HepG2 (cell line): ENCODE data around the gene SUMO4. TPM values are rescaled to one million over a fixed set of nuclear protein-coding genes. Genes with fewer than 3 reads are reported as not detected.
A peak's percentile ranks its signal among the peaks of the same experiment; 100 is the strongest.

Source experiments
- ATAC-seq: fragments of 200-7000 bp; cut with Tn5 transposase; 3 replicates; pipeline ENCODE4 v1.9.1; 2020; ENCODE audit warnings: mild to moderate bottlenecking, moderate library complexity
- BruUV-seq: library from RNA; stranded (reverse); fragments of 400-500 nt; replicated peaks from 2 replicates; lab custom pipeline; 2021; lab: Mats Ljungman, UMichigan
- CTCF ChIA-PET: fragments of 300-600 bp; formaldehyde crosslinking; extraction: SDS; loops from one replicate; lab custom pipeline; 2021; ENCODE audit warnings: low total read pairs, inconsistent platforms, low intra/inter-chr PET ratio; lab: Yijun Ruan, JAX
- POLR2A ChIA-PET: fragments of 350-600 bp; sonication (Branson Sonifier 250); formaldehyde crosslinking; loops from one replicate; lab custom pipeline; 2020; ENCODE audit warnings: antibody characterized with exemption, inconsistent platforms; lab: Yijun Ruan, JAX
- DNase-seq: peaks from one replicate; pipeline ENCODE4 v3.0.0-alpha.2; 2015; ENCODE audit warnings: low spot score
- FAIRE-seq: peaks from 3 replicates; lab custom pipeline; 2011; peaks lifted over from hg19 to GRCh38; lab: Jason Lieb, UNC
- H2AFZ ChIP-seq: one replicate; pipeline ENCODE4 v1.6.1; 2011; ENCODE audit warnings: low read length, inconsistent platforms
- H3K27ac ChIP-seq: fragments of 300-600 bp; 3 replicates; pipeline ENCODE4 v1.8.0; 2011; ENCODE audit warnings: mixed run types, mild to moderate bottlenecking, mixed read lengths, low read length, inconsistent platforms; ENCODE audit not compliant: insufficient read depth; ENCODE audit errors: extremely low read length
- H3K27me3 ChIP-seq, 2 experiments: fragments of 200-600 bp in 1 of 2; 2 replicates in 1 of 2; 3 replicates in 1 of 2; pipeline versions ENCODE4 v1.6.0 to v1.8.0; 2011; ENCODE audit warnings: low read length in 2 of 2, mild to moderate bottlenecking in 2 of 2, moderate library complexity in 2 of 2, inconsistent platforms in 1 of 2; ENCODE audit not compliant: insufficient read depth in 2 of 2, control insufficient read depth in 1 of 2
- H3K36me3 ChIP-seq, 2 experiments: fragments of 200-600 bp in 1 of 2; replicated peaks in 1 of 2; 2 replicates in 1 of 2; 3 replicates in 1 of 2; pipeline versions ENCODE4 v1.5.1 to v1.8.0; 2011; ENCODE audit warnings: low read length in 2 of 2, inconsistent platforms in 1 of 2; ENCODE audit not compliant: insufficient read depth in 2 of 2, control insufficient read depth in 1 of 2
- H3K4me1 ChIP-seq: 2 replicates; pipeline ENCODE4 v1.5.1; 2012; ENCODE audit warnings: low read length, inconsistent platforms; ENCODE audit not compliant: insufficient read depth
- H3K4me2 ChIP-seq: 2 replicates; pipeline ENCODE4 v1.6.0; 2011; ENCODE audit warnings: low read depth, low read length, inconsistent platforms
- H3K4me3 ChIP-seq, 3 experiments: fragments of 200-600 bp in 1 of 3; sonication (generic), shearing (Covaris generic) in 1 of 3; replicated peaks in 1 of 3; 2 replicates each; pipeline ENCODE4 v1.5.1; 2011 to 2016; ENCODE audit warnings: low read length in 3 of 3, inconsistent platforms in 2 of 3, low read depth in 2 of 3, mild to moderate bottlenecking in 2 of 3, control low read depth in 1 of 3, mixed read lengths in 1 of 3; ENCODE audit not compliant: insufficient read depth in 1 of 3
- H3K79me2 ChIP-seq: one replicate; pipeline ENCODE4 v1.6.1; 2011; ENCODE audit warnings: low read length, inconsistent platforms; ENCODE audit not compliant: insufficient read depth
- H3K9ac ChIP-seq: 2 replicates; pipeline ENCODE4 v1.6.0; 2011; ENCODE audit warnings: mild to moderate bottlenecking, low read depth, low read length, inconsistent platforms; ENCODE audit not compliant: insufficient read depth
- H3K9me3 ChIP-seq: 2 replicates; pipeline ENCODE4 v1.5.1; 2012; ENCODE audit warnings: mild to moderate bottlenecking, low read length
- H4K20me1 ChIP-seq: 2 replicates; pipeline ENCODE4 v1.6.0; 2011; ENCODE audit warnings: inconsistent platforms, mild to moderate bottlenecking, low read length, moderate library complexity; ENCODE audit not compliant: insufficient read depth
- ETS1 ChIP-seq: sonication (generic); formaldehyde crosslinking; IDR thresholded peaks from 2 replicates; pipeline ENCODE4 v1.4.0; 2020; ENCODE audit warnings: missing genetic modification reagents
- MBNL3 ChIP-seq: fragments of 250-450 bp; sonication (Bioruptor Pico); conservative IDR thresholded peaks from 2 replicates; pipeline ENCODE4 v1.8.0; 2022; ENCODE audit warnings: mild to moderate bottlenecking, inconsistent platforms
- MEIS2 ChIP-seq: sonication (generic); formaldehyde crosslinking; IDR thresholded peaks from 2 replicates; pipeline ENCODE4 v1.9.0; 2021; ENCODE audit warnings: mild to moderate bottlenecking, missing genetic modification reagents
- MIER2 ChIP-seq: IDR thresholded peaks from 2 replicates; pipeline ENCODE4 v1.6.1; 2016; ENCODE audit warnings: missing biosample characterization, missing genetic modification reagents
- MTF1 ChIP-seq: sonication (generic); formaldehyde crosslinking; IDR thresholded peaks from 2 replicates; pipeline ENCODE4 v1.5.0; 2020; ENCODE audit warnings: missing genetic modification reagents
- NCOA5 ChIP-seq: sonication (generic); formaldehyde crosslinking; IDR thresholded peaks from 2 replicates; pipeline ENCODE4 v1.4.0; 2020; ENCODE audit warnings: missing genetic modification reagents
- RFX3 ChIP-seq: IDR thresholded peaks from 2 replicates; pipeline ENCODE4 v1.6.1; 2016; ENCODE audit warnings: missing biosample characterization, missing genetic modification reagents
- SALL1 ChIP-seq: sonication (generic); formaldehyde crosslinking; IDR thresholded peaks from 2 replicates; pipeline ENCODE4 v1.8.0; 2022; ENCODE audit warnings: mild to moderate bottlenecking, missing genetic modification reagents
- SP2 ChIP-seq: sonication (generic); formaldehyde crosslinking; IDR thresholded peaks from 2 replicates; pipeline ENCODE4 v1.5.1; 2020; ENCODE audit warnings: mild to moderate bottlenecking, missing genetic modification reagents
- ZBTB38 ChIP-seq: sonication (generic); formaldehyde crosslinking; IDR thresholded peaks from 2 replicates; pipeline ENCODE4 v1.5.1; 2020; ENCODE audit warnings: mild to moderate bottlenecking, missing genetic modification reagents
- ZEB1 ChIP-seq: IDR thresholded peaks from 2 replicates; pipeline ENCODE4 v1.6.1; 2012; ENCODE audit warnings: mild to moderate bottlenecking, low read depth, inconsistent platforms; ENCODE audit not compliant: insufficient replicate concordance
- ZNF12 ChIP-seq: sonication (generic); formaldehyde crosslinking; IDR thresholded peaks from 2 replicates; pipeline ENCODE4 v1.5.0; 2020; ENCODE audit warnings: missing genetic modification reagents
- ZNF264 ChIP-seq: sonication (generic); formaldehyde crosslinking; IDR thresholded peaks from 2 replicates; pipeline ENCODE4 v1.4.0; 2020; ENCODE audit warnings: missing genetic modification reagents
- ZNF280B ChIP-seq: sonication (generic); formaldehyde crosslinking; IDR thresholded peaks from 2 replicates; pipeline ENCODE4 v1.5.0; 2020; ENCODE audit warnings: missing genetic modification reagents, mild to moderate bottlenecking, borderline replicate concordance
- ZSCAN21 ChIP-seq: sonication (generic); formaldehyde crosslinking; IDR thresholded peaks from 2 replicates; pipeline ENCODE4 v1.8.0; 2022; ENCODE audit warnings: mild to moderate bottlenecking, missing genetic modification reagents, moderate library complexity, borderline replicate concordance
- WGBS: methylation state at CpG from one replicate; pipeline ENCODE4 v1.1.6; 2017; ENCODE audit warnings: low lambda C conversion rate; 5-methylcytosine and 5-hydroxymethylcytosine counted together
- in situ Hi-C: cut with HindIII; loops from 2 replicates; pipeline ENCODE4 v1.10.0; 2017; ENCODE audit warnings: low pct_unique_long_range_greater_than_20kb; ENCODE audit not compliant: extremely low pct_ligation_motif_present
- intact Hi-C: fragments of 100-400 bp; cut with micrococcal nuclease; formaldehyde crosslinking; loops from one replicate; pipeline ENCODE4 v1.10.0; 2022; ENCODE audit not compliant: unreplicated experiment
- polyA plus RNA-seq, 8 experiments: library from polyadenylated mRNA; depleted of rRNA in 3 of 8; stranded (reverse) in 7 of 8; unstranded in 1 of 8; fragments of >200 nt; fragmentation: Illumina TruSeq in 4 of 8; extraction: Trizol in 4 of 8; gene quantifications; 2 replicates each; pipeline versions ENCODE4 v1.2.1 to v1.2.3, GENCODE V29; 2011 to 2016; ENCODE audit warnings: low read depth in 4 of 8, missing spikeins in 1 of 8, mixed read lengths in 1 of 8; ENCODE audit not compliant: insufficient read depth in 1 of 8
- total RNA-seq, 5 experiments: library from RNA; depleted of rRNA; stranded (reverse); fragments of >200 nt; fragmentation: Illumina TruSeq; extraction: Trizol; gene quantifications; 2 replicates each; pipeline ENCODE4 v1.2.3, GENCODE V29; 2016; ENCODE audit warnings: low read depth in 1 of 5
- TF ChIP-seq, protein P1 (sequence below): sonication (generic); formaldehyde crosslinking; IDR thresholded peaks from 2 replicates; pipeline ENCODE4 v1.5.0; 2020; ENCODE audit warnings: mild to moderate bottlenecking, missing genetic modification reagents
- TF ChIP-seq, protein P2 (sequence below): sonication (generic); formaldehyde crosslinking; conservative IDR thresholded peaks from 2 replicates; pipeline ENCODE4 v1.4.0; 2020; ENCODE audit warnings: mild to moderate bottlenecking, missing genetic modification reagents, moderate library complexity

Gene SUMO4
- total and polyA plus RNA-seq, 2 of the 13 experiments (the other 11 are each of a cell fraction or from before 2014, with no cell fraction given), result 0.22 to 1.2 TPM

- H3K27me3 ChIP-seq, result no peaks in the 10 kb centered on the region
- peak overlapping the region; percentile 35 to 69 (median 37) for H3K4me3 ChIP-seq
- H3K4me2 ChIP-seq, result peak overlapping the region; percentile 89
- H3K36me3 ChIP-seq, result no peaks in the 10 kb centered on the region
- ChIA-PET POLR2A (interaction anchor here (1.2 to 1.3 kb wide), 4 partner anchors 12 to 461 kb away, joined by 3 to 4 read pairs (median 3); partner anchors contain the start of gene ZC3H12D), CTCF (no interaction called here)
- peaks cover 45% of the 10 kb centered on the region for H3K4me1 ChIP-seq
- H4K20me1 ChIP-seq, result no peaks in the 10 kb centered on the region
- H3K79me2 ChIP-seq, result no peaks in the 10 kb centered on the region
- in situ Hi-C loops (no loop called here), intact Hi-C loops (no loop called here)
- DNase-seq (no peak), FAIRE-seq (peak; percentile 40), ATAC-seq (peak; percentile 68)
- H3K9ac ChIP-seq, result peak overlapping the region; percentile 41; the same call in 1 of the 2 replicates
- peak overlapping the region; percentile 80 for H2AFZ ChIP-seq
- no peaks in the 10 kb centered on the region for H3K9me3 ChIP-seq
- WGBS, result 7% methylated on average over 6 of the region's 9 CpGs
- BruUV-seq, result no TSS peak
- H3K27ac ChIP-seq, result peak overlapping the region; percentile 39
- TF ChIP-seq ZEB1 (peak; percentile 68), MBNL3 (CRISPR knock-in tag) (no peak), ZBTB38 (0 out of 2 replicates have a peak, but pooled peaks have one; percentile 4), MIER2 (CRISPR knock-in tag) (no peak), MTF1 (CRISPR knock-in tag) (no peak), ZNF12 (CRISPR knock-in tag) (no peak), ZSCAN21 (CRISPR knock-in tag) (no peak), NCOA5 (no peak), MEIS2 (CRISPR knock-in tag) (0 out of 2 replicates have a peak, but pooled peaks have one; percentile 0), ETS1 (CRISPR knock-in tag) (0 out of 2 replicates have a peak, but pooled peaks have one; percentile 14), ZNF264 (no peak), ZNF280B (CRISPR knock-in tag) (peak; percentile 58; the same call in 1 of the 2 replicates), RFX3 (no peak), SP2 (CRISPR knock-in tag) (no peak), SALL1 (CRISPR knock-in tag) (peak; percentile 53)
- TF ChIP-seq, protein P1, sequence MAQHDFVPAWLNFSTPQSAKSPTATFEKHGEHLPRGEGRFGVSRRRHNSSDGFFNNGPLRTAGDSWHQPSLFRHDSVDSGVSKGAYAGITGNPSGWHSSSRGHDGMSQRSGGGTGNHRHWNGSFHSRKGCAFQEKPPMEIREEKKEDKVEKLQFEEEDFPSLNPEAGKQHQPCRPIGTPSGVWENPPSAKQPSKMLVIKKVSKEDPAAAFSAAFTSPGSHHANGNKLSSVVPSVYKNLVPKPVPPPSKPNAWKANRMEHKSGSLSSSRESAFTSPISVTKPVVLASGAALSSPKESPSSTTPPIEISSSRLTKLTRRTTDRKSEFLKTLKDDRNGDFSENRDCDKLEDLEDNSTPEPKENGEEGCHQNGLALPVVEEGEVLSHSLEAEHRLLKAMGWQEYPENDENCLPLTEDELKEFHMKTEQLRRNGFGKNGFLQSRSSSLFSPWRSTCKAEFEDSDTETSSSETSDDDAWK (CRISPR knock-in tag), result no peak
- TF ChIP-seq, protein P2, sequence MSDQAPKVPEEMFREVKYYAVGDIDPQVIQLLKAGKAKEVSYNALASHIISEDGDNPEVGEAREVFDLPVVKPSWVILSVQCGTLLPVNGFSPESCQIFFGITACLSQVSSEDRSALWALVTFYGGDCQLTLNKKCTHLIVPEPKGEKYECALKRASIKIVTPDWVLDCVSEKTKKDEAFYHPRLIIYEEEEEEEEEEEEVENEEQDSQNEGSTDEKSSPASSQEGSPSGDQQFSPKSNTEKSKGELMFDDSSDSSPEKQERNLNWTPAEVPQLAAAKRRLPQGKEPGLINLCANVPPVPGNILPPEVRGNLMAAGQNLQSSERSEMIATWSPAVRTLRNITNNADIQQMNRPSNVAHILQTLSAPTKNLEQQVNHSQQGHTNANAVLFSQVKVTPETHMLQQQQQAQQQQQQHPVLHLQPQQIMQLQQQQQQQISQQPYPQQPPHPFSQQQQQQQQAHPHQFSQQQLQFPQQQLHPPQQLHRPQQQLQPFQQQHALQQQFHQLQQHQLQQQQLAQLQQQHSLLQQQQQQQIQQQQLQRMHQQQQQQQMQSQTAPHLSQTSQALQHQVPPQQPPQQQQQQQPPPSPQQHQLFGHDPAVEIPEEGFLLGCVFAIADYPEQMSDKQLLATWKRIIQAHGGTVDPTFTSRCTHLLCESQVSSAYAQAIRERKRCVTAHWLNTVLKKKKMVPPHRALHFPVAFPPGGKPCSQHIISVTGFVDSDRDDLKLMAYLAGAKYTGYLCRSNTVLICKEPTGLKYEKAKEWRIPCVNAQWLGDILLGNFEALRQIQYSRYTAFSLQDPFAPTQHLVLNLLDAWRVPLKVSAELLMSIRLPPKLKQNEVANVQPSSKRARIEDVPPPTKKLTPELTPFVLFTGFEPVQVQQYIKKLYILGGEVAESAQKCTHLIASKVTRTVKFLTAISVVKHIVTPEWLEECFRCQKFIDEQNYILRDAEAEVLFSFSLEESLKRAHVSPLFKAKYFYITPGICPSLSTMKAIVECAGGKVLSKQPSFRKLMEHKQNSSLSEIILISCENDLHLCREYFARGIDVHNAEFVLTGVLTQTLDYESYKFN (CRISPR knock-in tag), result peak; percentile 6; the same call in 1 of the 2 replicates
Measured at GRCh38 chr6:149441740-149442139, 41.7 kb downstream of the SUMO4 start.
